HepG2 (cell line): ENCODE results near the gene OTUB2. TPM values are rescaled to one million over a fixed set of nuclear protein-coding genes. Genes with fewer than 3 reads are reported as not detected.
A peak's percentile ranks its signal among the peaks of the same experiment; 100 is the strongest.

Experiments used
- ERF ChIP-seq: IDR thresholded peaks from 2 replicates; pipeline ENCODE4 v1.6.1; 2018; ENCODE audit warnings: missing biosample characterization, missing genetic modification reagents
- GABPB1 ChIP-seq: IDR thresholded peaks from 2 replicates; pipeline ENCODE4 v1.6.1; 2016; ENCODE audit warnings: mild to moderate bottlenecking, missing genetic modification reagents, moderate library complexity, missing compliant biosample characterization
- HINFP ChIP-seq: sonication (generic); formaldehyde crosslinking; IDR thresholded peaks from 2 replicates; pipeline ENCODE4 v1.4.0; 2020; ENCODE audit warnings: low read depth, mild to moderate bottlenecking, missing genetic modification reagents
- HIVEP1 ChIP-seq: sonication (generic); formaldehyde crosslinking; IDR thresholded peaks from 2 replicates; pipeline ENCODE4 v1.4.0; 2020; ENCODE audit warnings: mild to moderate bottlenecking, missing genetic modification reagents
- HMG20B ChIP-seq: conservative IDR thresholded peaks from 2 replicates; pipeline ENCODE4 v1.6.1; 2016; ENCODE audit warnings: missing genetic modification reagents, missing compliant biosample characterization
- LCORL ChIP-seq, 2 experiments: fragments of 450-650 bp in 1 of 2; sonication (generic) in 1 of 2; formaldehyde crosslinking in 1 of 2; IDR thresholded peaks; 2 replicates each; pipeline versions ENCODE4 v1.5.0 to v1.6.1; 2017 to 2020; ENCODE audit warnings: antibody characterized with exemption in 1 of 2, missing genetic modification reagents in 1 of 2
- MAFG ChIP-seq: sonication (generic); formaldehyde crosslinking; IDR thresholded peaks from 2 replicates; pipeline ENCODE4 v1.5.1; 2020; ENCODE audit warnings: mild to moderate bottlenecking, missing genetic modification reagents
- MYNN ChIP-seq: sonication (generic); formaldehyde crosslinking; IDR thresholded peaks from 2 replicates; pipeline ENCODE4 v1.4.0; 2020; ENCODE audit warnings: mild to moderate bottlenecking, low read depth, missing genetic modification reagents
- NCOR1 ChIP-seq: fragments of 200-600 bp; sonication (generic); IDR thresholded peaks from 2 replicates; pipeline ENCODE4 v1.7.0; 2017; ENCODE audit warnings: antibody characterized with exemption, low read length, borderline replicate concordance
- NFRKB ChIP-seq: fragments of 450-650 bp; IDR thresholded peaks from 2 replicates; pipeline ENCODE4 v1.6.1; 2017
- PBX3 ChIP-seq: sonication (generic); formaldehyde crosslinking; IDR thresholded peaks from 2 replicates; pipeline ENCODE4 v1.8.1; 2023; ENCODE audit warnings: missing genetic modification reagents, inconsistent platforms, borderline replicate concordance
- RAD21 ChIP-seq: fragments of 450-650 bp; formaldehyde crosslinking; IDR thresholded peaks from 2 replicates; pipeline ENCODE4 v1.5.0; 2020; ENCODE audit warnings: mild to moderate bottlenecking
- RARG ChIP-seq: sonication (generic); formaldehyde crosslinking; IDR thresholded peaks from 2 replicates; pipeline ENCODE4 v1.4.0; 2020; ENCODE audit warnings: low read depth, mild to moderate bottlenecking, missing genetic modification reagents
- SKIL ChIP-seq: sonication (generic); formaldehyde crosslinking; IDR thresholded peaks from 2 replicates; pipeline ENCODE4 v1.8.0; 2022; ENCODE audit warnings: missing genetic modification reagents, mild to moderate bottlenecking, moderate library complexity, borderline replicate concordance
- SNAPC2 ChIP-seq: sonication (generic); formaldehyde crosslinking; IDR thresholded peaks from 2 replicates; pipeline ENCODE4 v1.8.1; 2022; ENCODE audit warnings: mild to moderate bottlenecking, missing genetic modification reagents
- ZNF280D ChIP-seq: sonication (generic); formaldehyde crosslinking; IDR thresholded peaks from 2 replicates; pipeline ENCODE4 v1.5.1; 2020; ENCODE audit warnings: mild to moderate bottlenecking, missing genetic modification reagents
- ZNF317 ChIP-seq: sonication (generic); formaldehyde crosslinking; IDR thresholded peaks from 2 replicates; pipeline ENCODE4 v1.5.0; 2020; ENCODE audit warnings: mild to moderate bottlenecking, missing genetic modification reagents
- ZNF432 ChIP-seq: sonication (generic); formaldehyde crosslinking; IDR thresholded peaks from 2 replicates; pipeline ENCODE4 v1.5.0; 2020; ENCODE audit warnings: missing genetic modification reagents, mild to moderate bottlenecking, borderline replicate concordance
- ZNF724P ChIP-seq: sonication (generic); formaldehyde crosslinking; IDR thresholded peaks from 2 replicates; pipeline ENCODE4 v1.8.0; 2022; ENCODE audit warnings: missing genetic modification reagents, borderline replicate concordance
- ZNF746 ChIP-seq: sonication (generic); formaldehyde crosslinking; IDR thresholded peaks from 2 replicates; pipeline ENCODE4 v1.8.0; 2022; ENCODE audit warnings: mild to moderate bottlenecking, missing genetic modification reagents
- ZNF800 ChIP-seq: sonication (generic); formaldehyde crosslinking; IDR thresholded peaks from 2 replicates; pipeline ENCODE4 v1.4.0; 2020; ENCODE audit warnings: missing genetic modification reagents
- polyA plus RNA-seq, 8 experiments: library from polyadenylated mRNA; depleted of rRNA in 3 of 8; stranded (reverse) in 7 of 8; unstranded in 1 of 8; fragments of >200 nt; fragmentation: Illumina TruSeq in 4 of 8; extraction: Trizol in 4 of 8; gene quantifications; 2 replicates each; pipeline versions ENCODE4 v1.2.1 to v1.2.3, GENCODE V29; 2011 to 2016; ENCODE audit warnings: low read depth in 4 of 8, missing spikeins in 1 of 8, mixed read lengths in 1 of 8; ENCODE audit not compliant: insufficient read depth in 1 of 8
- total RNA-seq, 5 experiments: library from RNA; depleted of rRNA; stranded (reverse); fragments of >200 nt; fragmentation: Illumina TruSeq; extraction: Trizol; gene quantifications; 2 replicates each; pipeline ENCODE4 v1.2.3, GENCODE V29; 2016; ENCODE audit warnings: low read depth in 1 of 5

OTUB2 gene
- total and polyA plus RNA-seq, 2 of the 13 experiments (the other 11 are each of a cell fraction or from before 2014, with no cell fraction given) = 2.2 to 2.4 TPM

GRCh38 chr14:94058674-94059138 lies 32.6 kb downstream of the OTUB2 start (continued):
- no peak for TF ChIP-seq SKIL (CRISPR knock-in tag)
- TF ChIP-seq MAFG = no peak
- no peak for TF ChIP-seq HINFP
- TF ChIP-seq HMG20B (CRISPR knock-in tag) = no peak
- TF ChIP-seq HIVEP1 (CRISPR knock-in tag) = no peak
- TF ChIP-seq NCOR1 = peak; percentile 49; the same call in 1 of the 2 replicates
- TF ChIP-seq LCORL (IDR thresholded peaks at IDR 0.05) = no peak
- peak; percentile 61; the same call in 1 of the 2 replicates for TF ChIP-seq LCORL (CRISPR knock-in tag; IDR thresholded peaks at IDR 0.05)
- no peak for TF ChIP-seq RAD21
- no peak for TF ChIP-seq NFRKB
- no peak for TF ChIP-seq MYNN (CRISPR knock-in tag)
- no peak for TF ChIP-seq RARG
- TF ChIP-seq GABPB1 (CRISPR knock-in tag) = peak; percentile 17; the same call in 1 of the 2 replicates
- TF ChIP-seq SNAPC2 (CRISPR knock-in tag) = no peak
- no peak for TF ChIP-seq ZNF432
- TF ChIP-seq ZNF800 (CRISPR knock-in tag) = no peak
- no peak for TF ChIP-seq ZNF280D (CRISPR knock-in tag)
- 0 out of 2 replicates have a peak, but pooled peaks have one; percentile 58 for TF ChIP-seq ZNF317 (CRISPR knock-in tag)
- TF ChIP-seq PBX3 (CRISPR knock-in tag) = no peak
- TF ChIP-seq ZNF746 (CRISPR knock-in tag) = no peak
- peak; percentile 74 for TF ChIP-seq ERF
- no peak for TF ChIP-seq ZNF724P (CRISPR knock-in tag)
